Activated B cell treated with CpG ODN at 0.5 μM for 24 hours (primary cell): Measurements from ENCODE around the gene UXT. TPM values are rescaled to one million over a fixed set of nuclear protein-coding genes. Genes with fewer than 3 reads are reported as not detected.
"Not testable (repeated sequence)": the region's sequence is repeated elsewhere in the genome, so short reads cannot be mapped to it uniquely, and the experiment has no call there.

Source experiments
- ATAC-seq: fragments of 200-7000 bp; cut with Tn5 transposase; one replicate; pipeline ENCODE4 v1.10.0; 2021; ENCODE audit warnings: low read depth, mild to moderate bottlenecking, moderate library complexity
- CTCF ChIA-PET: fragments of 350-600 bp; sonication (Branson Sonifier 250); formaldehyde crosslinking; loops from one replicate; lab custom pipeline; 2021; ENCODE audit warnings: antibody characterized with exemption; lab: Charles Lee
- POLR2A ChIA-PET: fragments of 350-600 bp; sonication (Branson Sonifier 250); formaldehyde crosslinking; loops from one replicate; lab custom pipeline; 2021; ENCODE audit warnings: antibody characterized with exemption; lab: Charles Lee
- DNase-seq: peaks from one replicate; pipeline ENCODE4 v3.0.0; 2022
- H3K27ac Mint-ChIP-seq: one replicate; pipeline ENCODE4 v1.8.0; 2020; ENCODE audit warnings: mixed read lengths
- H3K27me3 Mint-ChIP-seq: one replicate; pipeline ENCODE4 v1.8.0; 2021; ENCODE audit warnings: mixed read lengths
- H3K36me3 Mint-ChIP-seq: one replicate; pipeline ENCODE4 v1.8.0; 2021; ENCODE audit warnings: low read depth, mixed read lengths
- H3K4me1 Mint-ChIP-seq: one replicate; pipeline ENCODE4 v1.8.0; 2021; ENCODE audit warnings: mixed read lengths
- H3K4me3 Mint-ChIP-seq: one replicate; pipeline ENCODE4 v1.8.0; 2020; ENCODE audit warnings: mild to moderate bottlenecking, mixed read lengths
- H3K9me3 Mint-ChIP-seq: one replicate; pipeline ENCODE4 v1.8.0; 2020; ENCODE audit warnings: mixed read lengths
- intact Hi-C: fragments of 100-400 bp; cut with micrococcal nuclease; formaldehyde crosslinking; loops from one replicate; pipeline ENCODE4 v1.15.1; 2024
- total RNA-seq: library from RNA; stranded (reverse); gene quantifications from 2 replicates; pipeline ENCODE4 v1.2.3, GENCODE V29; 2022
- TF ChIP-seq, protein P1 (sequence below): fragments of 200-600 bp; IDR thresholded peaks from one replicate; pipeline ENCODE4 v1.8.0; 2022; ENCODE audit warnings: antibody characterized with exemption, mild to moderate bottlenecking

UXT gene
- total RNA-seq, 1 donor from 2014 or later: 184 TPM

DNA sequence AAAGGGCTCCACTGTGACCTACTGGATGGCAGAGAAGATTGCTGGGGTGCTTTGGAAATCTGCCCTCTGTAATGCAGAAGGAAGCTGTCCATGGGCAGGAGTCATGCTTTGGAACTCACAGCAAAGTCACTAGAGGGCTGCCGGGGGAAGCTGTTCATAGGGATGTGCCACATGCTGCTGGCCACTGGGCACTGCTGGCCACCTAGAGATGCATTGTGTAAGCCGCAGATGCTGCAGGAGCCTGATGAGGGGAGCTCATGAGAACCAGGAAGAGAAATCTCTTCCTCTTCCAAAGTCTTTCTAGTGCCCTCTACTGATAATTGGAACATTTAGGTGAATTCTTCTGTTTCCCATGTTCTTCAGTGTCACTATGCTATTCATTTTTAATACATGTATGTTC lies 31.2 kb upstream of the UXT start:
- H3K27me3 Mint-ChIP-seq: peaks cover 7% of the 10 kb centered on the region
- no peaks in the 10 kb centered on the region for H3K9me3 Mint-ChIP-seq
- ATAC-seq: no peak
- CTCF ChIA-PET: no interaction called here
- DNase-seq: no peak
- intact Hi-C loops: no loop called here
- POLR2A ChIA-PET: no interaction called here
- H3K4me1 Mint-ChIP-seq: no peaks in the 10 kb centered on the region
- no peak overlapping the region for H3K27ac Mint-ChIP-seq
- H3K36me3 Mint-ChIP-seq: no peaks in the 10 kb centered on the region
- TF ChIP-seq, protein P1, sequence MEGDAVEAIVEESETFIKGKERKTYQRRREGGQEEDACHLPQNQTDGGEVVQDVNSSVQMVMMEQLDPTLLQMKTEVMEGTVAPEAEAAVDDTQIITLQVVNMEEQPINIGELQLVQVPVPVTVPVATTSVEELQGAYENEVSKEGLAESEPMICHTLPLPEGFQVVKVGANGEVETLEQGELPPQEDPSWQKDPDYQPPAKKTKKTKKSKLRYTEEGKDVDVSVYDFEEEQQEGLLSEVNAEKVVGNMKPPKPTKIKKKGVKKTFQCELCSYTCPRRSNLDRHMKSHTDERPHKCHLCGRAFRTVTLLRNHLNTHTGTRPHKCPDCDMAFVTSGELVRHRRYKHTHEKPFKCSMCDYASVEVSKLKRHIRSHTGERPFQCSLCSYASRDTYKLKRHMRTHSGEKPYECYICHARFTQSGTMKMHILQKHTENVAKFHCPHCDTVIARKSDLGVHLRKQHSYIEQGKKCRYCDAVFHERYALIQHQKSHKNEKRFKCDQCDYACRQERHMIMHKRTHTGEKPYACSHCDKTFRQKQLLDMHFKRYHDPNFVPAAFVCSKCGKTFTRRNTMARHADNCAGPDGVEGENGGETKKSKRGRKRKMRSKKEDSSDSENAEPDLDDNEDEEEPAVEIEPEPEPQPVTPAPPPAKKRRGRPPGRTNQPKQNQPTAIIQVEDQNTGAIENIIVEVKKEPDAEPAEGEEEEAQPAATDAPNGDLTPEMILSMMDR: no peak
- H3K4me3 Mint-ChIP-seq: no peak overlapping the region

- POLR2A ChIA-PET: no interaction called here
- Mint-ChIP-seq H3K27me3 (peaks cover 7% of the 10 kb centered on the region), H3K4me1 (no peaks in the 10 kb centered on the region), H3K27ac (no peak overlapping the region), H3K4me3 (no peak overlapping the region), H3K36me3 (no peaks in the 10 kb centered on the region), H3K9me3 (no peaks in the 10 kb centered on the region)
- CTCF ChIA-PET: no interaction called here
- ATAC-seq (no peak), DNase-seq (no peak)
- TF ChIP-seq, protein P1: no peak
- intact Hi-C loops: no loop called here
Measured at GRCh38 chrX:47687263-47687662, 28.3 kb upstream of the UXT start.

- H3K36me3 Mint-ChIP-seq: no peaks in the 10 kb centered on the region
- no peak for ATAC-seq
Measured at GRCh38 chrX:47683829-47684205, 24.8 kb upstream of the UXT start.

GRCh38 chrX:47683184-47683828 lies 24.3 kb upstream of the UXT start:
- intact Hi-C loops: no loop called here
- CTCF ChIA-PET: no interaction called here
- POLR2A ChIA-PET: no interaction called here
- Mint-ChIP-seq H3K27me3 (peaks cover 10% of the 10 kb centered on the region), H3K27ac (no peak overlapping the region), H3K4me1 (no peaks in the 10 kb centered on the region), H3K4me3 (no peak overlapping the region), H3K9me3 (no peaks in the 10 kb centered on the region), H3K36me3 (no peaks in the 10 kb centered on the region)
- TF ChIP-seq, protein P1: no peak
- DNase-seq: no peak
- no peak for ATAC-seq

More at GRCh38 chrX:47683829-47684205, 24.8 kb upstream of the UXT start:
- TF ChIP-seq, protein P1: no peak
- Mint-ChIP-seq H3K27ac (no peak overlapping the region), H3K4me3 (no peak overlapping the region), H3K27me3 (peaks cover 10% of the 10 kb centered on the region), H3K9me3 (no peaks in the 10 kb centered on the region), H3K4me1 (no peaks in the 10 kb centered on the region)
- CTCF ChIA-PET: interaction anchor here (0.6 kb wide), 1 partner anchor 32 kb away, joined by 3 read pairs; no protein-coding TSS in a partner anchor
- intact Hi-C loops: no loop called here
- POLR2A ChIA-PET: no interaction called here
- DNase-seq: no peak

- H3K4me1 Mint-ChIP-seq, DNase-seq, H3K4me3 Mint-ChIP-seq, H3K27me3 Mint-ChIP-seq, CTCF ChIA-PET, H3K9me3 Mint-ChIP-seq, POLR2A ChIA-PET, H3K27ac Mint-ChIP-seq, intact Hi-C loops, H3K36me3 Mint-ChIP-seq, ATAC-seq: not testable (repeated sequence)
Measured at GRCh38 chrX:47675959-47676859, 17.2 kb upstream of the UXT start.
